GM21515 (cell line): Measurements from ENCODE around the gene APELA.
A peak's percentile ranks its signal among the peaks of the same experiment; 100 is the strongest.
"Not testable (repeated sequence)": the region's sequence is repeated elsewhere in the genome, so short reads cannot be mapped to it uniquely, and the experiment has no call there.

Experiments used
- ATAC-seq: cut with Tn5 transposase; IDR thresholded peaks from one replicate; pipeline ENCODE4 v1.9.1; 2021; ENCODE audit not compliant: unreplicated experiment

The APELA gene

DNA sequence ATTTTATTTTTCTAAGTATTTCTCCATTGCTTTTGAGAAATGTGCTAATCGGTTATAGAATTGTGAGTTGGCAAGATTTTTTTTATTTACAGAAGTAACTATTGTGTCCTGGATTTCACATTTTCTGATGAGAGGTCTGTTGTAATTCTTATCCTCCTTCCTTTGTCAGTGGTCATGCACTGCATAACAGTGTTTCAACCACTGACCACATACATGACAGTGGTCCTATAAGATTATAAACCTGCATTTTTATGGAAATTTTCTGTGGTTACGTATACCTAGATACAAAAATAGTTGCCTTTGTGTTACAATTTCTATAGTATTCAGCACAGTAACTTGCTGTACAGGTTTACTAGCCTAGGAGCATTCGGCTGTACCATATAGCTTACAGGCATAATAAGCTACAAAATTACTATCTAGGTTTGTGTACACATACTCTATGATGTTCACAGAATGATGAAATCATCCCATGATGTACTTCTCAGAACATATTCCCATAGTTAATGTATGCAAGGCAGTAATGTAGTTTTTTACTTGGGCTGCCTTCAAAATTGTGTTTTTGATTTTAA lies 47.8 kb downstream of the APELA start:
- ATAC-seq: no peak

GRCh38 chr4:164926301-164926700 lies 49.3 kb downstream of the APELA start:
- ATAC-seq: no peak

- ATAC-seq: not testable (repeated sequence)
These were observed 50.1 kb downstream of the APELA start for GRCh38 chr4:164927101-164927500.

DNA sequence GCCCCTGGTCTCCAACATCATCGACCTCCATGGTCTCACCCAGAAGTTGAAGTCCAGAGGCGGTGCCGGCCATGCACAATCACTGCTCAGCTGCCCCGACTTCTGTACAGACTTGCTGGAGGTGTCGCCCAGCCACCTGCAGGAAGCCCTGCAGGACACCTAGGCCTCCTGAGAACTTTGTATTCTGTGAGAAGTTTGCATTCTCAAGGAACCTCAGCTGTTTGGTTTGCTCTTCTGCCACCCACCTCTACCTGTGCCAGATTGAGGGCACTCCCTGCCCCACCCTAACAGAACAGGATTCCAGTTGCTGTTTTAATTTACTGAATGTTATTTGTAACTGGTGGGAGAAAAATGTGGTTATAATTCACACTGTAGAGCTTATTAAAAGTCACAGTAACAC lies 53.7 kb downstream of the APELA start:
- ATAC-seq: no peak

- no peak for ATAC-seq
These were observed 54.8 kb downstream of the APELA start for GRCh38 chr4:164931551-164932324.

- ATAC-seq: no peak
These were observed 56.3 kb downstream of the APELA start for GRCh38 chr4:164933244-164933643.

GRCh38 chr4:164935363-164935762 lies 58.4 kb downstream of the APELA start:
- ATAC-seq: peak; percentile 51

DNA sequence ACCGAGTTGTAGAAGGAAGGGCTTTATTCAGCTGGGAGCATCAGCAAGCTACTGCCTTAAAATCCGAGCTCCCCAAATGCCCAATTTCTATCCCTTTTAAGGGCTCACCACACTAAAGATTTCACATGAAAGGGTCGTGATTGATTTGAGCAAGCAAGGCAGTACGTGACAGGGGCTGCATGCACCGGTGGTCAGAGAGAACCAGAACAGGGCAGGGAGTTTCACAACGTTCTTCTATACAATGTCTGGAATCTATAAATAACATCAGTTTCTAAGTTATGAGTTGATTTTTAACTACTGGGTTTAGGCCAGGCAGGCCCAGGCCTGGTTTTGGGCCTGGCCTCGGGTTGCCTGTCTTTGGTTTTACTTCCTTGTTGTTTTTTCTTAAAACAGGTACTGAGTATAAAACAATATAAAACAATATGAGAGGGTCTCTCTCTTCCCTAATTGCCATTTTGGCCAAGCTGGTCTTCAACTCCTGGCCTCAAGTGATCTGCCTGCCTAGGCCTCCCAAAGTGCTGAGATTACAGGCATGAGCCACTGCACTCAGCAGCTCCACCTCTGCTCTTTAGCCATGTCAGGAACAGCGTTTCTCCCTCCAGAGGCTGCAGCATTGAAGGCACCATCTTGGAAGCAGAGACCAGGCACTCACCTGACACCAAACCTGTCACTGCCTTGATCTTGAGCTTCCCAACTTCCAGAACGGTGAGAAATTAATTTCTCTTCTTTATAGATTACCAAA lies 59.1 kb downstream of the APELA start:
- ATAC-seq: peak; percentile 51

DNA sequence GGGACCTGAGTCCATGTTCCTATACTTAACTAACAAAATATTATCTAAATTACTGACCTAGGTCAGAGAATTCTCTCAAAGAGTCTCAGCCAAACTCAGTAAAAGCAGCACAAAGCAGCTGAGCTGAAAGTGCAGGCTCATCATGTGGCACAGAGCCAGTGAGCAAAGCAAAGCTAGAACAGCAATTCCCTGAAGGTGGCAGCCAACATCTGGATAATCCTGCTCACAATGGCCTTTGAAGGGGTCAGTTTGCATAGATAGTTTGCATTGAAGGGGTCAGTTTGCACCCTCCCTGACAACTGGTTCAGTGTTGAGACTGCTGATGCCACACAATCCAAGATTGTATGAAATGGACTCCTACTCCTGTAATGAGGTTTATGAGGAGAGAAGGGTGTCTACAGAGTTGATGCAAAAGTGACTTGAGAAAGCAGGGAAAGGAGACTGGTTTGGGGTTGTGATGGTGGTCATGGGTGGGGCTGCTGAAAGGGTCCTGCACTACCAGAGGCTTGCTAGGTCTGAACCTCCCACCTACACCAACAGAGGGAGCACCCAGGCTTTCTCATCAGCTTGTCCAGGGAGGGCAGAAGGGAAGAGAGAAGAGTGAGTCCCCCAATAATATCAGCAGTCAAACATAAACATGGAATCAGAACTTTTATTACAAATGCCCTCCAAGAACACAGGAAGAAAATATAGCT lies 60.7 kb downstream of the APELA start:
- peak; percentile 56 for ATAC-seq

- no peak for ATAC-seq
These were observed 66.2 kb downstream of the APELA start for GRCh38 chr4:164943192-164943591.

DNA sequence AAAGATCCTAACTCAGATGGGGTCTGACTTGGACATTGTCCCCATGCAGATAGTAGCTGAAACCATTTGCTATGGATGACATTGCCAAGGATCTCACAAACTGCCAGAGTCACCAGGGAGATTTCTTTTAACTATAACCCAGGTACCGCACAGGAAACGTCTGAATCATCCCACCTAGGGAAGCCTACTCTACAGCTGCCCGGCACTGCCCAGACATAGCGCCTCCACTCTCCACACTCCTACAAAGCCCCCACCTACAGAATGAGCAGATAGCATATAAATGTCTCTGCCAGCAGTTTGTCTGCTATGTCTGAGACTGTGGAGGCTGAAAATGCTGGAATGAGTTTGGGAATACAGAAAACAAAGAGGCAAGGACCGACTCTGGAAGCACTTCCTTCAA lies 68.2 kb downstream of the APELA start:
- ATAC-seq: no peak

DNA sequence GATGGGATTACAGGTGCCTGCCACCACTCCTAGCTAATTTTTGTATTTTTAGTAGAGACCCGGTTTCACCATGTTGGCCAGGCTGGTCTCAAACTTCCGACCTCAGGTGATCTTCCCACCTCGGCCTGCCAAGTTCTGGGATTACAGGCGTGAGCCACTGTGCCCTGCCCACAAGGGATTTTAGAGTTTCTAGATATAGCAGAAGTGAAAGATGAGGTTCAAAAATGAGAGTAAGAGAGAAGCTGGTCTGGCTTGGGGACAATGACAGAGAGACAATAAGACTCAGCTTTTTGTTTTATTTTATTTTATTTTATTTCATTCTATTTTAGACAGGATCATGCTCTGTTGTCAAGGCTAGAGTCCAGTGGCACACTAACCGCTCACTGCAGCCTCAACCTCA lies 69.8 kb downstream of the APELA start:
- no peak for ATAC-seq
